Activated CD4-positive, CD25-positive, alpha-beta regulatory T cell (primary cell): ENCODE measurements around the gene TUFM.
"Not testable (repeated sequence)": the region's sequence is repeated elsewhere in the genome, so short reads cannot be mapped to it uniquely, and the experiment has no call there.

Source experiments
- DNase-seq, 4 experiments: peaks; one replicate each; lab custom pipeline; 2025; lab: John Stamatoyannopoulos, UW

Gene TUFM

DNA sequence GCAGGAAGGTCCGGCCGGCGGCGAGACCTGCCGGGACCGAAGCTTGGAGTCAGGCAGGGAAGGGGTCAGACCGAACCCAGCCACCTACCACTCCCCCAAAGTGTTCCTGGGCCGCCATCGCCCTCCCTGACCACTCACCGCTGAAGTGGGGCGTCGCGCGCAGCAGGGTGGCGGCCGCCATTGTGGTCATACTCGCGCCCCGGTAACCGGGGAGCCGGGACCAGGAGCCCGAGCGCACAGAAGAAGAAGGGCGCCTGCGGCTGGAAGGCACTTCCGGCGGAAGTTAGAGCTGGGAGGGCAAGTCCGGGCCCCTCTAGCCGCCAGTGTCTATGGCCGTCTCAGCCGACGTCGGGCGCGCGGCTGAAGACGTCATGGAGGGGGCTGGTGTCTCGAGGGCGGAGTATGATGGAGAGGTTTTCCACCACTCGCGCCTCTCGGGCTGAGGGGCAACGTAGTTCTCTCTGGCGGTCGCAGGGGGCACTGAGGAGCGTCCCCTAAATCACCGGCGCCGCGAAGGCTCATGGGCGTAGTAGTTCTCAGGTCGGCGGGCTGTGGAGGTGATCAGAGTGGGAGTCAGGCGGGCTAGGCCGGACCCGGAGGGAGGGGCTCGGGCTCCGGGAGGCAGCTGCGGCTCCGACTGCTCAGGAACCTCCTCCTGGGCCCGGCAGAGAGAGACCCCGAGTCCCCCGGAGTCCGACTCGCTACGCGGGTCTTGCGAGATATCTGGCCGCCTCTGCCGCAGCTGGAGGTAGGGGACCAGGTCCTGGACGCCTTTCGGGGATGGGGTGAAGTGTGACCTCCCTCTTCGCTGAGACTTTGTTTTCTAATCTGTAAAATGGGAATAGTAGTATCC, at the start of gene TUFM:
TSS of gene TUFM (minus strand) at position 269 of the 853 bp plus-strand sequence. CDS start at position 190, 79 bp downstream.
- DNase-seq = peak; percentile 91 to 97 (median 95)

DNA sequence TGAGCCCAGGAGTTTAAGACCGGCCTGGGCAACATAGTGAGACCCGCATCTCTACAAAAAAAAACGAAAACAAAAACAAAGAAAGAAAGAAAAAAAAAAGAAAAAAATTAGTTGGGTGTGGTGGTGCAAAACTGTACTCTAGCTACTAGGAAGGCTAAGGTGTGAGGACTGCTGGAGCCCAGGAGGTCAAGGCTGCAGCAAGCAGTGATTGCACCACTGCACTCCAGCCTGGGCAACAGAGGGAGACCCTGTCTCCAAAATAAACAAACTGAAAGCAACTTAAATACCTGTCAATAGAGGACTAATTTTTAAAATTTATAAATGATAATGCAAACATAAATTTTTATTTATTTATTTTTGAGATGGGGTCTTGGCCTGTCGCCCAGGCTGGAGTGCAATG, 49.5 kb upstream of the TUFM start:
- no peak for DNase-seq

DNA sequence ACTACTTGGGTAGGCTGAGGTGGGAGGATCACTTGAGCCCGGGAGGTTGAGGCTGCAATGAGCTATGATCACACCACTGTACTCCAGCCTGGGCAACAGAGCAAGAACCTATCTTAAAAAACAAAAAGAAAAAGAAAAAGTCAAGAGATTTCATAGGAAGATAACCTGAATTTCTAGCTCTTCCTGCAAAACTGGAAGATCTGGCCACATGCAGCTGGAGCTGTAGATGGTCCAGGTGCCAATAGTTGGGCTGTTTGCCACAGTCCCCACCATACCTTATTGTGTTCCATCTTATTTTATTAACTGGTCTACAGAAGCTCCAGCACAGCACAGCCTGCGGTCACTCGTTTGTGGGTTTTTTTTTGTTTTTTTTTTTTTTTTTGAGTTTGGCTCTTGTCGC, 47.1 kb upstream of the TUFM start:
- DNase-seq = no peak

DNA sequence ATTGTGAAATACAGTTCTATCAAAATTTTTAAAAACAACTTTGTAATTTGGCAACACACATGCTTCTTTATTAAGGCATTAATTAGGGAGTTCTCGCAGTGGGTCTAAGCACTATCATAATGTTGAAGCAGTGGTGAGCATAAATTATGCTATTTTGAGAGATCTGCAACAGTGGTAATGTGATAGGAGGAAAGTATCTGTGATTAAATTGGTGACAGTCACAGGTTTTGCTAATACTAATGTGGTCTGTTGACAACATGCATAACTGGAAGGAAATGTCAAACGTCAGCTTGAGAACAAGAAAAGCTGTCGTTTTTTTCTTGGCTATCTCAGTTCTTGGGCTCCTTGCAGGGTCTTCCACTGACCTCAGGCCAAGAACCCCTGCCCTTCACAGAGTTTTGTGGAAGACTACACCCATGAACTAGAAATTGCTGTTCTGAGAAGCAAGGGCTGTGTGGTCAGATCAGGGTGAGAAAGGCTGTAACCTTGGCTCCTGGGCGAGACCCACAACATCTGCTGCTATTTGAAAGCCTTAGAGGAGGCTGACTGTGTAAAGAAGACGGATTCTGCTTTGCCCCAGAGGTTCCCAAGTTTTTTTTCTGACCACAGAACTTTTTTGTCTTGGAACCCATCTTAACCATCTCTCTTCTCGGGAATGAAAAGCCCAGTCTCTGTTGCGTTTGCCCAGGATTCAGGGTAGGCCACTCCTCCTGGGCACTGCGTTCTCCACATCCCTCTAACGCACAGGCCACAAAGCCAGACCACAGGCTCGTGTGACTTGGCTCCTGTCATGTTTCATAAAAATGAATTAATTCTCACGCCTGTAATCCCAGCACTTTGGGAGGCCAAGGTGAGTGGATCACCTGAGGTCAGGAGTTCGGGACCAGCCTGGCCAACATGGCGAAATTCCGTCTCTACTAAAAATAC, 46.1 kb upstream of the TUFM start:
- DNase-seq = no peak

DNA sequence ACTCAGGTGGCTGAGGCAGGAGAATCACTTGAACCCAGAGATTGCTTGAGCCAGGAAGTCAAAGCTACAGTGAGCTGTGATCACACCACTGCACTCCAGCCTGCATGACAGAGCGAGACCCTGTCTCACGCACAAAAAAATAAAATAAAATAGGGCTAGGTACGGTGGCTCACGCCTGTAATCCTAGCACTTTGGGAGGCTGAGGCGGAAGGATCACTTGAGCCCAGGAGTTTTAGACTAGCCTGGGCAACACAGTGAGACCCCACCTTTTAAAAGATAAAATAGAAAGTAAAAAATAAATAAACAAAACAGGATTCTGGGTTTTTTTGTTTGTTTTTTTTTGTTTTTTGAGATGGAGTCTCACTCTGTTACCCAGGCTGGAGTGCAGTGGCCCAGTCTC, 44.2 kb upstream of the TUFM start:
- not testable (repeated sequence) for DNase-seq

DNA sequence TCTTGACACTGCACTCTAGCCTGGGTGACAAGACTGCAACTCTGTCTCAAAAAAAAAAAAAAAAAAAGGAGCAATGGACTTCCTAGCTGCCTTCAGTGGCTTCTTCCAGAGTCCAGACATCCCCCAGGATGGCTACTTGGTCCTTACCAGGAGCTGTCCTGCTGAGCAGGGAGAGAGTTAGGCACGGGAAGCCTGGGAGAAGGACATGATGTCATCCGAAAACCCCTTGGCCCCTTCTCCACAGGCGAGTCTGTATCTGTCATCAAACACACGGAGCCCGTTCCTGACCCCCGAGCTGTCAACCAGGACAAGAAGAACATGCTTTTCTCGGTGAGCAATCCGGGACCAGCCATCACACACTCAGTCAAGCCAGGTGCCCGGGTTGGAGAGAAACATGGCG, 40.8 kb upstream of the TUFM start:
- no peak for DNase-seq

DNA sequence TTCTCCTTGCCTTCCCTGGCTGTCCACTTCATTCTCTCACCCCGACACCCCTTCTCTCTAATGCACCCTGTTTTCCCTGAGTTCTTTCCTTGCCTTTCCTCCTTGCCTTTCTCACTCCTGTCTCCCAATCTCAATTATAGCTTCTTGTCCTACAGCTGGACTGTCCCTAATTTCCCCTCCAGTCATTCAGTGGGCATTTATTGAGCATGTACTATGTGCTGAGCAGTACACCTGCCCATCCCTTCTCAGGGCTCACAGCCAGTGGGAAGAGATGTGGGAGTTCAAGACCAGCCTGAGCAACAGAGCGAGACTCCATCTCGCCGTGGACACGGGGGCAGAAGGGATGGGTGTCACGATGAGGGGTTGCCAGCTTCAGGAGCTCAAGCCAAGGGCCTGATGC, 37.9 kb upstream of the TUFM start:
- no peak for DNase-seq

DNA sequence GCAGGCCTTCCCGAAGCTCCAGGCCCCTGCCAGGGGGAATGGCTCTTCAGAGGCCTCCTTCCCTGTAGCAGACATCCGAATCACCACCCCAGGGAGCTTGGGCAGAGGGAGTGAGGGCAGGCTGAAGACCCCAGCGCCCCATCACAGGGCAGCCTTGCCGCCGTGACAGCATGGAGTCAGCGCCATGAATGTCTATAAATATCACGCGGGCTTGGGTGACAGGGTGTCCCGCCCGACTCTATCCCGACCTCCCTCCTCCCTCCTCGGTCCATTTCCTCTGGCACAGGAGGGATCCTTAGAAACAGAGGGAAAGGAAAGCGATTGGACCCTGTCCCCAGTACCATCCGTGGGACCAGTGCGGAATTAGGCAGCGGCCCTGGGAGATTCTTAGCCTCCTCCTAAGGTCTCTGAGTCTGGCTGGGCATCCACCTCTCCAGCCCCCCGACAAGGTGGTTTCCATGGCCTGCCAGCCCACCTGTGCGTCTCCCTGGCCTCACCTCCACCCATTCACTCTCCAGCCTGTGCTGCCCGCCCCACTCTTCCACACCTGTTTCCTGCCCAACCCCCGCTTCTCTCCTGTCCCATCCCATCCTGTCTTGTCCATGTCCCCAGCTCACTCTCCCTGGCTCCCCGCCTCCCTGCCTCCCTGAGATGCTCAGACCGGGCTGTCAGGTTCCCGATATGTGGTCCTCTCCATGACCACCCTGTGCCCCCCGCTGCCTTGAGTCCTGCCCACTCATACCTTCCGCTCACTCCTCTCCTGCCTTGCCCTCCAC, 37.3 kb upstream of the TUFM start:
- DNase-seq = no peak

DNA sequence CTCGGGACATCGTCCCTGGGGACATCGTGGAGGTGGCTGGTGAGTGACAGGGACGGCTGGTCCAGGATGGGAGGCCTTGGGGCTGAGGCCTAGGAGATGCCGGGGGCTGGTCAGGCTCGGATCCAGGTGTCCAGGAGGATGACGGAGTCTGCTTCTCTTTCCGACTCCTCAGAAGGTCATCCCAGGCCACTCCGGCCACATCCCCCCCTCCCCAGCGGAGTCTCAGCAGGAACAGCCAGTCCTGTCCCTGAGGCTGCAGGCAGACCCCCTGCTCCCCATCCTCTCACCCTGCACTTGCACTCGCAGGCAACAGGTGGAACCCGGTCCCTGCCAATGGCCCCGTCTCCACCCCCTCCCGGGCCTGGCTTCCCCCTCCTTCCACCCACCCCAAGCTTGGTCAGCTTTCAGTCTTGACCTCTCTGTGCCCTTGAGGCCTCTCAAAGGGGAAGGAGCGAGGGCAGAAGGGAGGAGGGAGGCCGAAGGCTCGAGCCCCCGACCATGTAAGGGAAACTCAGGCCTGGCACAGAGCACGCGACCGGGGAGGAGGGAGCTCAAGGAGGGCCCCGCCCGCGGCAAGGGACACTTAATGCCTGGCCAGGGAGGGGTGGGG, 36.5 kb upstream of the TUFM start:
- DNase-seq = no peak

DNA sequence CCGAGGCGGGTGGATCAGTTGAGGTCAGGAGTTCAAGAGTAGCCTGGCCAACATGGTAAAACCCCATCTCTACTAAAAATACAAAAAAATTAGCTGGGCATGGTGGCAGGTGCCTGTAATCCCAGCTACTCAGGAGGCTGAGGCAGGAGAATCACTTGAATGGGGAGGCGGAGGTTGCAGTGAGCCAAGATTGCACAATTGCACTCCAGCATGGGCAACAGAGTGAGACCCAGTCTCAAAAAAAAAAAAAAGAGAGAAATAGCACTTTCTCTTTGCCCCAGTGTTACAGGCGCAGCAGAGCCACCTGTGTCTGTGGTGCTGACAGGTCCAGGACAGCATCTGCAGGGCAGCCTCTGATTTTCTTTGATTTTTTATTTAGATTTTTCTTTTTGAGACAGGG, 35.4 kb upstream of the TUFM start:
- not testable (repeated sequence) for DNase-seq

DNA sequence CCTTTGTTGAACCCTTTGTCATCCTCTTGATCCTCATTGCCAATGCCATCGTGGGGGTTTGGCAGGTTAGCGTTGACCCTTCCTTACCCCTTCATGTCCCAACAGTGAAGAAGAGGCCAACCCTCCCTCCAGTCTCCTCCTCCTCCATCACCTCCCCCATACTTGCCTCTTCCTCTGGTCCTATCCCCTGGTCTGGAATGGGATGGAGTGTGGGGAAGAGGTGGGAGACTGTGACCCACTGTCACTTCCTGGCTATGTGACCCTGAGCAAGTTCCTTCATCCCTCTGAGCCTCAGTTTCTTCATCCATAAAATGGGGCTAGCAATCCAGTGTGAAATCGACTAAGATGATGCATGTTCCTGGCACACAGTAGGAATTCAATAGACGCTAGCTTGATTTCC, 34.8 kb upstream of the TUFM start:
- no peak for DNase-seq

DNA sequence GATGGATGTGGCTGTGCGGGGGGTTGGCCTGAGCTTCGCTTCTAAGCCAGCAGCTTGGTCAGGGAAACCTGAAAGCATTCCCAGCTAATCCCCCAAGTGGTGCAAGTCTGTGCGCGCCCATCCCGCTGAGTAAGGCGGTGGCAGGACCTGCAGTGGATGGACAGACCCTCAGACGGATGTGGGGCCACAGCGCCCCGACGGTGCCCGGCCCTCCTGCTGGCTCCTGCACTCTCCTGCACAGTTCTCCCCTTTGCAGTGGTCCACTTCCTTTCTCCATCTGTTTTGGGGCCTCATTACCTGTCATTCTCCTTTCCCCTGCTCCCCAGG, 34.4 kb upstream of the TUFM start:
- no peak for DNase-seq

DNA sequence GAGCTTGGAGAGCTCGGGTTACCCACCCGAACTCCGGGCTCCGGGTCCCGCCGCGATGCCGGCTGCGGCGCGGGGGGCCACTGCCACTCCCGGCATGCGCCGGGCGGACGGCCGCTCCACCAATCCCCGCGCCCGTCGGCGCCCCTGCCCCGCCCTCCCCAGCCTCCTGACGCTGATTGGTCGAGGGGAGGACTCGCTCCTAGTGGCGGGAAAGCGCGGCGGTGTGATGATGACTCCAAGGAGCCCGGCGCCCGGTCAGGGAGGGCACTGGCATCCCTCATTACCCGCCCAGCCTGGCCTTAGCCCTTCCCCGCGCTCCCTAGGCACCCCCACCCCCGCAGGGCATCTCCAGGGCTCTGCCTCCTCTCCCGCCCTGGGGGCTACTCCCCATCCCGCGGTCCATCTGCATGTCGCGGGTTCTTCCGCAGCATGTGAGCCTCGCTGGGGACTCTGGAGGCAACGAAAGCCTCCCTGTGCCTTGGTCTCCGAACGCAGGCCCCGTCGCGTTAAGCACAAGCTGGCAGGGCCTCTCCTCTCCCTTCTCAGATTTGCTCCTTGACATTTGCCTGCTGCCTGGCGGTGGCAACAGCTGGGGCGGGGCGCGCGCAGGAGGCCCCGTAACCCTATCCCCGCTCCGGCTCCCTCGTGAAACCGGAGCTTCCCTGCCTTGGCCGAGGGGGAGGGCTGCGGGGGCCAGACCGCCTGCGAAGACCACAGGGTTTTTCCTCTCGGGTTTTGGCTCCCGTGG, 33.9 kb upstream of the TUFM start:
- DNase-seq = peak; percentile 77 to 83 (median 80)

DNA sequence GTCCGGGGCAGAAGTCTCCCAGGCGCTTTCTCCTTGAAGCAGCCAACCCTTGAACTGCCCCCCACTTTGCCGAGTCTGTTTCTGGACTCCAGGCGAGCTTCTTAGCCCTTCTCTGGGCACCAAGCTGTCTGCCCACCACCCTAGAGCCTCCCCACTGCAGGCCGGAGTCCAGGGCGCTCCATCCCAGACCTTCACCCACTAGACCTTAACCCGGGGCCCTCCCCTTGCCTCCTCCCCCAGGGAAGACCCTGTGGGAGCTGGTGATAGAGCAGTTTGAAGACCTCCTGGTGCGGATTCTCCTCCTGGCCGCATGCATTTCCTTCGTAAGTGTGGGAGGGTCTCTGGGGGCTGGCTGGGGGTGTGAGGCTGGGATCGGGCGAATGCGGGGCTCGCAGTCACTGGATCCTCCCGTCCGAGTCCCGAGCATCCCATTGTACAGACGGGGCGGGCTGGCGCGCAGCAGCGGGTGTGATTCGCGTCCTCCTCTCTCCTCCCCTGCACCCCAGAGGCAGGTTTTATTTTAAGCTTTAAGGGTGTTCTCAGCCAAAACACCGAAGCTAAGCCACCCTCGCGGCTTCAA, 33.2 kb upstream of the TUFM start:
- DNase-seq = no peak

DNA sequence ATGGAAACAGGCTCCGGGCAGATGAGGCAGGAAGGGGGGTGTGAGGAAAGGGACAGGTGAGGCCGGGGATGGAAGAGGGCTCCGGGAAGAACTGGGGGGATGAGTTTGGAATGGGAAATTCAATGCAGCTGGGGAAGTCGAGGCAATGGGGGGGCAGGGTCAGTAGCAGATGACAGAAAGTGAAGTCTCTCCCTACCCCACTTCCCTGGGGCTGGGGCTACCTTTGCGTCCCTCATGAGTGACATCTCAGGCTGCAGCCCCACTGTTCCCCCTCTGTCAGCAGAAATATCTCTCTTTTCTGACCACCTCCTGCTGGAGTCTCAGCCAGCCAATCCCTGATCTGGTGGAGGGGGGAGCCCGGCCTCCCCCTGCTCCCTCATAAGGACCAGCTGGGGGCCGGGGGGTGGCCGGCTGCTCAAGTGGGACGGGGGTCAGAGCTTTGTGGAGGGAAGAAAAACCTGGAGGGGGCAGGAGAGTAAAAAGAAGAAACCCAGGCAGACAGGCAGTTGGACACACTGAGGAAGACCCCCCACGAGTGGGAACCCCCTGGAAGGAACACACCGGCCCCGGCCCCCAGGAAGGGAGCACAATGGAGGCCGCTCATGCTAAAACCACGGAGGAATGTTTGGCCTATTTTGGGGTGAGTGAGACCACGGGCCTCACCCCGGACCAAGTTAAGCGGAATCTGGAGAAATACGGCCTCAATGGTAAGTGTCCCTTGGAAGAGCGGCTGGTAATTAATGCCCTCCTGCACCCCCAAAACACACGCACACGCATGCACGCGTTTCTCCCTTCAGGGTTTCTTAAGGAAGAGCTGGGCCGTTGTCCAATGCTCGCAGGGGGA, 32.2 kb upstream of the TUFM start, which contains the start of gene ATP2A1:
TSS of gene ATP2A1 (plus strand) at position 406 of the 844 bp plus-strand sequence. CDS start at position 590, 184 bp downstream.
- no peak for DNase-seq

DNA sequence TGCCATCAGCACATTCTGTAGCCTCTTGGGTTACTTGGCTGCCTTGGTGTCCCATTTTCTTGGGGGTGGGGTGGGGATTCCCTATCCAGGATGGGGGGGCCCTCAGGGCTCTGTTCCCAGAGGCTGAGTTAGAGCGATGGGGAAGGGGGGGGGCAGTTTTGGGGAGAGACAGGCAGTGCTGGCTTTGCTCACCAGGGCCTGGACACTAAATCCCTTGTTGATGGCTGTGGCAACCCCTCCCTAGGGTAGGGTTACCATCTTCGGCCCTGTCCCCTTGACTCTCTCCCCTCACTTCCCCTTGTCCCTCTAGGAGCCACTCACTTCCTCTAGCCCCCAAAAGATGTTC, 31.5 kb upstream of the TUFM start:
- DNase-seq = no peak

DNA sequence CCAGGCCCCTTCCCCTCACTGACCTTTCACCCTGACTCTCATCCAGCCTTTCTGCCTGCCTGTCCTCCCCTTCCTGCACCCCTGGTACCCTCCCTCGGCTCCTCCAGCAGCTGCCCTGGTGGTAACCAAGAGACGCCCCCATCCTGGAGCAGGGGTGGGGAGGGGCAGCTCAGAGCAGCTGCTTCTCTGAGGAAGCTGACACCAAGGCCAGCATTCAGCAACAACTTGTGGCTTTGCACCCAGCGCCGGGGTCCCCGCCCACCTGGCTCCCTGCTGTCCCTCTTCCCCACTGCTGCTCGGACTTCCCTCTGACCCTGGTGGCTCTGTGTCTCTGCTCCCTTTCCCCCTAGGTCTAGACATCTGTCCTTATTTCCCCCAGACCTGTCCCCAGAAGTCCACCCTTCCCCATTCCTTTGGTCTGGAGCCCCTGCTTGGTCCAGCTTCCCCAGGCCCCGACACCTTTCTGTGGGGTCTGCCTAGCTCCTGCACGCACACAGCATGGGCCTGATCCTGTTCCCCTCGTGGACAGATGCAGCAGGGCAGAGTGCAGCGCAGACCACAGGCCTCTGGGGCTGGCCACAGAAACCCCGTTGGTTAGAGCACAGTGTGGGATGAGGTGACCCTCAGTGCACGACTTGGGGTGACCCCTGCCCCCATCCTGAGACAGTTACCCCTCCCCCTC, 31.0 kb upstream of the TUFM start:
- no peak for DNase-seq

DNA sequence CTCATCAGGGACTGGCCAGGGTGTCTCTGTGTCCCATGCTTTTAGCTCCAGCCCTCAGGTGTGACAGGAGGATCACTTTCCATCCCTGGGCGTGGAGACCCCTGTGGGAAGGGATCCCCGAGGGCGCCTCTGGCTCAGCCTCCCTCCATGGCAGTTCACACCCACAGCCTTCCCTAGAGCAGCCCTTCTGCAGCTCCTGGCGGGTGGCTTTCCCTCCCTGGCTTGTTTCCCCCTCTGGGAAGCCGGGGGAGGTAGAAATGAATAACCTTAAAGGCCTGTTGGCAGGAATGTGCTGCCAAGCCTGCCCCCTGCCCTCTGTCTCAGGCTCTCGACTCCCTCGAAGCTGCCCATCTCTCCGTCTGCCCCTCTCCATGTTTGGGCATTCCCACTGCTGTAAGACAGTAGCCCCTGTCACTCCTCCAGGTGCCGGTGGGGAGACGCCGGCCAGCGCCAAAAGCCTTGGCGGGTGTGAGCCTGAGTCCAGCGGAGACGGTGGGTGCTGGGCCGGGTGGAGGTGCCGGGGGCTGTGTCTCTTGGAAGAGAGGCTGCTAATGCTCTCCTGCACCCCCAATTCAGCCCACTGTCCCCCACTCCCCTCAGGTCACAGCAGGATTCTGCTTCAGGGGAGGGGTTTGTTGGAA, 30.0 kb upstream of the TUFM start:
- DNase-seq = no peak
